Calu3 (cell line): ENCODE measurements around the gene WWOX. TPM values are rescaled to one million over a fixed set of nuclear protein-coding genes. Genes with fewer than 3 reads are reported as not detected.

Source experiments
- BruUV-seq: library from RNA; stranded (reverse); fragments of 400-500 nt; replicated peaks from 2 replicates; lab custom pipeline; 2021; lab: Mats Ljungman, UMichigan
- CTCF ChIA-PET: fragments of 300-600 bp; sonication (Branson Sonifier 250); formaldehyde crosslinking; loops from one replicate; lab custom pipeline; 2022; ENCODE audit warnings: antibody characterized with exemption; lab: Charles Lee
- DNase-seq: peaks from one replicate; pipeline ENCODE4 v3.0.0; 2022
- H3K27ac Mint-ChIP-seq: one replicate; pipeline ENCODE4 v1.8.0; 2022; ENCODE audit warnings: mixed read lengths; ENCODE audit not compliant: unreplicated experiment
- H3K27me3 Mint-ChIP-seq: one replicate; pipeline ENCODE4 v1.8.0; 2022; ENCODE audit warnings: mixed read lengths; ENCODE audit not compliant: unreplicated experiment
- H3K36me3 Mint-ChIP-seq: one replicate; pipeline ENCODE4 v1.8.0; 2022; ENCODE audit warnings: mild to moderate bottlenecking, moderate library complexity, mixed read lengths; ENCODE audit not compliant: insufficient read depth, unreplicated experiment
- H3K4me1 Mint-ChIP-seq: one replicate; pipeline ENCODE4 v1.8.0; 2022; ENCODE audit warnings: mild to moderate bottlenecking, low read depth, mixed read lengths; ENCODE audit not compliant: unreplicated experiment
- H3K4me3 Mint-ChIP-seq: one replicate; pipeline ENCODE4 v1.8.0; 2022; ENCODE audit warnings: mild to moderate bottlenecking, low read depth, moderate library complexity, mixed read lengths; ENCODE audit not compliant: unreplicated experiment
- H3K9me3 Mint-ChIP-seq: one replicate; pipeline ENCODE4 v1.8.0; 2022; ENCODE audit warnings: low read depth, mixed read lengths; ENCODE audit not compliant: unreplicated experiment
- intact Hi-C: fragments of 100-400 bp; cut with micrococcal nuclease; formaldehyde crosslinking; loops from one replicate; pipeline ENCODE4 v1.10.0; 2022; ENCODE audit not compliant: unreplicated experiment
- total RNA-seq: library from RNA; stranded (reverse); gene quantifications from 2 replicates; pipeline ENCODE4 v1.2.3, GENCODE V29; 2022
- TF ChIP-seq, protein P1 (sequence below): fragments of 200-600 bp; IDR thresholded peaks from one replicate; pipeline ENCODE4 v1.8.0; 2022; ENCODE audit warnings: antibody characterized with exemption; ENCODE audit not compliant: unreplicated experiment

The WWOX gene
- total RNA-seq, 1 experiment from 2014 or later: 33.5 TPM

DNA sequence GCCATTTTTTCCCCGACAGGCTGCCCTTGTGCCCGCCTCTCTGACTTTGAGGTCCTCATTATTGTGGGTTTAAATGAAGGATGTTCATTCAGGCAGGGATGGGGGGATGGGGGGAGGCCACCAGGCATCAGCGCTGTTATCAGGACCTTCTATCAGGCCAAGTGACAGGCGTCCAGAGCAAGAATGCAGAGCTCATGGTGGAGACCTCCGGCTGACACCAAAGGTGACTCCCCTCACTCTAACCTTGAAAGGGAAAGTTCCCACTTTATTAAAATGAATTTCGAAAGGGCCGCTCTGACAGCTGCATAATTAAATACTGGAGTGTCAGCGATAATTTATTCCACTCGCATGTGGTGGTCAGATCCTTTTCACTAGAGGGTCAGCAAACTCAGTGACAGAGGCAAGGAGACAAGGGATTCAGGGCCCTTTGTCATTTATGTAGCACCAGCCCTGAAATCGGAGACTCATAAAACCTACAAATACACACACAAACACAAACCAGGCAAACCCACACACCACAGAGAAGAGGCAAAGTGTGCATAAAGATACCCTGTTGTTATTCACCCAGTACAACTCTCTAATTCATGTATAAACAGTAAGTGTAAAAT is 1065.0 kb downstream of the WWOX start:
- Mint-ChIP-seq H3K9me3 (no peaks in the 10 kb centered on the region), H3K27me3 (no peaks in the 10 kb centered on the region), H3K4me1 (peaks cover 7% of the 10 kb centered on the region), H3K27ac (no peak overlapping the region), H3K4me3 (no peak overlapping the region), H3K36me3 (no peaks in the 10 kb centered on the region)
- TF ChIP-seq, protein P1, sequence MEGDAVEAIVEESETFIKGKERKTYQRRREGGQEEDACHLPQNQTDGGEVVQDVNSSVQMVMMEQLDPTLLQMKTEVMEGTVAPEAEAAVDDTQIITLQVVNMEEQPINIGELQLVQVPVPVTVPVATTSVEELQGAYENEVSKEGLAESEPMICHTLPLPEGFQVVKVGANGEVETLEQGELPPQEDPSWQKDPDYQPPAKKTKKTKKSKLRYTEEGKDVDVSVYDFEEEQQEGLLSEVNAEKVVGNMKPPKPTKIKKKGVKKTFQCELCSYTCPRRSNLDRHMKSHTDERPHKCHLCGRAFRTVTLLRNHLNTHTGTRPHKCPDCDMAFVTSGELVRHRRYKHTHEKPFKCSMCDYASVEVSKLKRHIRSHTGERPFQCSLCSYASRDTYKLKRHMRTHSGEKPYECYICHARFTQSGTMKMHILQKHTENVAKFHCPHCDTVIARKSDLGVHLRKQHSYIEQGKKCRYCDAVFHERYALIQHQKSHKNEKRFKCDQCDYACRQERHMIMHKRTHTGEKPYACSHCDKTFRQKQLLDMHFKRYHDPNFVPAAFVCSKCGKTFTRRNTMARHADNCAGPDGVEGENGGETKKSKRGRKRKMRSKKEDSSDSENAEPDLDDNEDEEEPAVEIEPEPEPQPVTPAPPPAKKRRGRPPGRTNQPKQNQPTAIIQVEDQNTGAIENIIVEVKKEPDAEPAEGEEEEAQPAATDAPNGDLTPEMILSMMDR: no peak
- no TSS peak for BruUV-seq
- intact Hi-C loops: no loop called here
- no peak for DNase-seq
- CTCF ChIA-PET: interaction anchor here (0.7 kb wide), 1 partner anchor 253 kb away, joined by 3 read pairs; no protein-coding TSS in a partner anchor

DNA sequence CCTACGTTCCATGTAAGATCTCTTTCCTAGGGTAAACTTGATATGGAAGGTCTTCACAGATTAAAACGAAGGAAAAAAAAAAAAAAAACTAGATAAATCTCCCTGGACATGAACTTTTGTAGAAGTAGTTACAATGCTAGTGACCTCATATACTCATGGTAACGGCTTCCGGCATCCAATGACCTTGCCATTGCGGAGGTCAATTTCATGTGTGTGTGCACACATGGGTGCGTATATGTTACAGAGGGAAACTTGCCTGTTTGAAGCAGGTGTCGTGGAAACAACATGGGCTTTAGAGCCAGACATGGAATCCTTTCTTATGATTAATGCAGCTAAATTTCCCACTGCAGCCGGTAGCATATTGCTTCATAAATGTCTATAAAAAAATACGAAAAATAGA is 1065.6 kb downstream of the WWOX start:
- no peak overlapping the region for H3K27ac Mint-ChIP-seq
- peaks cover 9% of the 10 kb centered on the region for H3K4me1 Mint-ChIP-seq
- TF ChIP-seq, protein P1: no peak
- no TSS peak for BruUV-seq
- no peaks in the 10 kb centered on the region for H3K36me3 Mint-ChIP-seq
- DNase-seq: no peak
- CTCF ChIA-PET: no interaction called here
- no peaks in the 10 kb centered on the region for H3K9me3 Mint-ChIP-seq
- no peak overlapping the region for H3K4me3 Mint-ChIP-seq
- H3K27me3 Mint-ChIP-seq: no peaks in the 10 kb centered on the region
- intact Hi-C loops: no loop called here

DNA sequence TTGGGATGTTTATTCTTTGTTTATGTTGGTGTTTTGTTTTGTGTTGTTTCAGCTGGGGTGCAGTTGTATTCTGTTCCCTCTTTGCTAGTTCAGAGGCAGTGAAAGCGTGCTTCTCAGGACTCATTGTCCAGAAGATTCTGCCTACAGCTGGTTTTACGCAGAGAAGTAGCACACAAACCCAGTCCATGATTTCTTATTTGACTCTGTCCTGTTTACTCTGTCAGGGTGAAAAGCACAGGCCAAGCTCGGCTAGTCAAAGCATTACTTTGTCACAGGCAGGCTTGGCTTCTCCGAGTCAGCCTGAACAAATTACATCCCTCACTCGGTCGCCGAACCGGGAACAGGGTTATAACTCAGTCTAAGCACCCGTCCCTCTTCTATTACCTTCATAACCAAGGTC is 1066.1 kb downstream of the WWOX start:
- TF ChIP-seq, protein P1: no peak
- Mint-ChIP-seq H3K27ac (no peak overlapping the region), H3K36me3 (no peaks in the 10 kb centered on the region), H3K4me3 (no peak overlapping the region), H3K9me3 (no peaks in the 10 kb centered on the region), H3K27me3 (no peaks in the 10 kb centered on the region), H3K4me1 (peaks cover 9% of the 10 kb centered on the region)
- no TSS peak for BruUV-seq
- intact Hi-C loops: no loop called here
- DNase-seq: no peak
- CTCF ChIA-PET: no interaction called here

DNA sequence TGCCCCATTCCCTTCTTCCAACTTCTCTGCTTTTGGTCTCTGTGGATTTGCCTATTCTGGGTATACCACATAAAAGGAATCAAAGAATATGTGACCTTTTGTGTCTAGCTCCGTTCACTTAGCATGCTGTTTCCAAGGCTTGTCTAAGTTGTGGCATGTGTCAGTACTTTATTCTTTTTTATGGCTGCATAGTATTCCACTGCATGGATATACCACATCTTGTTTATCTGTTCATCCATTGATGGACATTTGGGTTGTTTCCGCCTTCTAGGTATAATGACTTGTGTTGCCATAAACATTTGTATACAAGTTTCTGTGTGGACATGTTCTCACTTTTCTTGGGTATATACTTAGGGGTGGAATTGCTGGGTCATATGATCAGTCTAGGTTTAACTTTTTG is 1068.4 kb downstream of the WWOX start:
- no peak overlapping the region for H3K27ac Mint-ChIP-seq
- no peaks in the 10 kb centered on the region for H3K27me3 Mint-ChIP-seq
- H3K36me3 Mint-ChIP-seq: no peaks in the 10 kb centered on the region
- no peaks in the 10 kb centered on the region for H3K9me3 Mint-ChIP-seq
- CTCF ChIA-PET: no interaction called here
- no peak overlapping the region for H3K4me3 Mint-ChIP-seq
- BruUV-seq: no TSS peak
- intact Hi-C loops: loop anchor here (2.0 kb wide), 1 partner anchor 13 kb away; no protein-coding TSS in a partner anchor
- DNase-seq: no peak
- TF ChIP-seq, protein P1: no peak
- peaks cover 18% of the 10 kb centered on the region for H3K4me1 Mint-ChIP-seq
